Activated CD4-positive, alpha-beta memory T cell treated with anti-CD3 and anti-CD28 coated beads, Interleukin-2, amount 10 ng/mL, durations not matched to agents 7 days and 5 days (primary cell): ENCODE data around the gene DOP1A. TPM values are rescaled to one million over a fixed set of nuclear protein-coding genes. Genes with fewer than 3 reads are reported as not detected.

Experiments used
- CTCF ChIA-PET: fragments of 350-600 bp; sonication (Branson Sonifier 250); formaldehyde crosslinking; loops from one replicate; lab custom pipeline; 2021; ENCODE audit warnings: antibody characterized with exemption, inconsistent platforms; lab: Charles Lee
- POLR2A ChIA-PET: fragments of 350-600 bp; sonication (Branson Sonifier 250); formaldehyde crosslinking; loops from one replicate; lab custom pipeline; 2021; ENCODE audit warnings: antibody characterized with exemption; lab: Charles Lee
- DNase-seq: peaks from one replicate; pipeline ENCODE4 v3.0.0-alpha.2; 2020
- H3K27ac Mint-ChIP-seq: one replicate; pipeline ENCODE4 v1.8.0; 2021; ENCODE audit warnings: mild to moderate bottlenecking, mixed read lengths
- H3K27me3 Mint-ChIP-seq: one replicate; pipeline ENCODE4 v1.8.0; 2021; ENCODE audit warnings: mixed read lengths
- H3K36me3 Mint-ChIP-seq: one replicate; pipeline ENCODE4 v1.8.0; 2021; ENCODE audit warnings: low read depth, mixed read lengths
- H3K4me1 Mint-ChIP-seq: one replicate; pipeline ENCODE4 v1.8.0; 2021; ENCODE audit warnings: mixed read lengths
- H3K4me3 Mint-ChIP-seq: one replicate; pipeline ENCODE4 v1.8.0; 2021; ENCODE audit warnings: mild to moderate bottlenecking, mixed read lengths
- H3K9me3 Mint-ChIP-seq: one replicate; pipeline ENCODE4 v1.8.0; 2021; ENCODE audit warnings: mixed read lengths
- total RNA-seq, 2 experiments: library from RNA; stranded (reverse); gene quantifications; one replicate each; pipeline ENCODE4 v1.2.3, GENCODE V29; 2021

Gene DOP1A
- 10 to 100 TPM; 12.5 to 13.3 TPM for total RNA-seq

DNA sequence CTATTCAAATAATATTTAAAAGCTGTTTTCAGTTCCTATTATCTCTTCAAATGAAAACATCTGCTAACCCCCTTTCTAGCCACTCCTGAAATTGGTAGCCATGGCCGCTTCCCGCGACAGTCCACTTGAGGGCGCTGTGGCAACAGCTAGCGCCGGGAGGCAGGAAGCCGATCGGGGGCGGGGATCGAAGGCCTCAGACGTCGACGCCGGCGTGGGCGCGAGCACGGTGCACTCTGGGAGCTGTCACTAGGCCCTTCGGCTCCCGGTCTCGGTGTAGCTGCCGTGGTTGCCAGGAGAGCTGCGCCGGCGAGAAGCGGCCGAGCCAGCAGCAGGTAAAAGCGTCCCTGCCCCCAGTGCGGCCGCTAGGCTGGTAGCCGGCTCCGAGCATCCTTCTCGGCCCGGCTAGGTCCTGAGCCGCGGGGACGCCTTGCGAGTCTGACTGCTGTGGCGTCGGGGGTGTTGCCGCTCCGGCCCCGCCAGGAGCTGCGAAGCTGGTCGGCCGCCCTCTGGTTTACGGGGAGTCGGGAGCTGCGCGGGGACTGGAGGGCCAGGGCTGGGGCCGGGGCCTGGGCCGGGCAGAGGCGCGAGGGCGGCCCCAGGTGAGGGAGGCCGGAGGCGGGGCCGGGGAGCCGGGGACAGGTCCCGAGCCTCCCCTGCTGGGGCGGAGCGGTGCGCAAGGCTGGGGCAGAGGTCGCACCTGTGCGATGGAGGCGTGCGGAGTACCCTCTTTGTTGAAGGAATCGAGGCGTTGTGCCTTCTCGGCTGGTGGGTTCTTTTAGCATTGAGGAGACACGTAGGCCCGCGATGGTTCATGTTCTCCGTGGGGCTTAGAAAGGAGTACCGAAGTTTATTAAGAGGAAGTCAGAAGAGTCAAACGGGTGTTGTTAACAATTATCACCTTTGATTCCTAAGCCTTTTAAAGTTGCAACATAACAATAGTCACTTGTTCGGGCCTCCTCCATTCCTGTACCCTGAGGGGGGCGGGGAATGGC, at the start of gene DOP1A:
DOP1A (plus strand) TSS at position 224 of the 992 bp plus-strand sequence. CDS start 29,307 bp downstream, outside the sequence.
- H3K27ac Mint-ChIP-seq = peak within 1 kb of the TSS; percentile 71
- peak within 1 kb of the TSS; percentile 88 for H3K4me3 Mint-ChIP-seq
- POLR2A ChIA-PET = interaction anchor here (0.9 to 2.2 kb wide), 8 partner anchors 13 to 819 kb away, joined by 3 to 9 read pairs (median 4); partner anchors contain the start of genes PGM3 and RWDD2A
- no peaks in the 10 kb centered on the region for H3K27me3 Mint-ChIP-seq
- peak; percentile 95 for DNase-seq
- peaks cover 43% of the 10 kb centered on the region for H3K4me1 Mint-ChIP-seq
- H3K9me3 Mint-ChIP-seq = no peaks in the 10 kb centered on the region
- CTCF ChIA-PET = interaction anchor here (0.6 to 7.8 kb wide), 46 partner anchors 8 to 870 kb away, joined by 3 to 228 read pairs (median 6); partner anchors contain the start of genes IBTK, PGM3, PRSS35 and RWDD2A
- H3K36me3 Mint-ChIP-seq = peaks cover 1% of the 10 kb centered on the region

GRCh38 chr6:83019741-83020140, 47.7 kb upstream of the DOP1A start:
- DNase-seq = no peak
- Mint-ChIP-seq H3K4me1 (no peaks in the 10 kb centered on the region), H3K27ac (no peak overlapping the region), H3K27me3 (no peaks in the 10 kb centered on the region), H3K36me3 (peaks cover 27% of the 10 kb centered on the region), H3K4me3 (no peak overlapping the region), H3K9me3 (peaks cover 2% of the 10 kb centered on the region)
- POLR2A ChIA-PET = no interaction called here
- CTCF ChIA-PET = no interaction called here

DNA sequence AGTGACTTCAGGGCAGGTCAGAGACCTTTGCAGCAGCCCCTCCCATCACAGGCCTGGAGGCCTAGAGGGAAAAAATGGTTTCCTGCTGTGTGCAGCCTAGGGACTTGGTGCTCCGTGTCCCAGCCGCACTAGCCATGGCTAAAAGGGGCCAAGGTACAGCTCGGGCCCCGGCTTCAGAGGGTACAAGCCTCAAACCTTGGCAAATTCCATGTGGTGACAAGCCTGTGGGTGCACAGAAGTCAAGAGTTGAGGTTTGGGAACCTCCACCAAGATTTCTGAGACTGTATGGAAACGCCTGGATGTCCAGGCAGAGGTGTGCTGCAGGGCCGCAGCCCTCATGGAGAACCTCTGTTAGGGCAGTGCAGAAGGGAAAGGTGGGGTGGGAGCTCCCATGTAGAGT, 35.8 kb upstream of the DOP1A start:
- Mint-ChIP-seq H3K27ac (no peak overlapping the region), H3K36me3 (peaks cover 29% of the 10 kb centered on the region), H3K4me3 (no peak overlapping the region), H3K27me3 (no peaks in the 10 kb centered on the region), H3K4me1 (no peaks in the 10 kb centered on the region), H3K9me3 (peaks cover 21% of the 10 kb centered on the region)
- ChIA-PET CTCF (no interaction called here), POLR2A (no interaction called here)
- no peak for DNase-seq

DNA sequence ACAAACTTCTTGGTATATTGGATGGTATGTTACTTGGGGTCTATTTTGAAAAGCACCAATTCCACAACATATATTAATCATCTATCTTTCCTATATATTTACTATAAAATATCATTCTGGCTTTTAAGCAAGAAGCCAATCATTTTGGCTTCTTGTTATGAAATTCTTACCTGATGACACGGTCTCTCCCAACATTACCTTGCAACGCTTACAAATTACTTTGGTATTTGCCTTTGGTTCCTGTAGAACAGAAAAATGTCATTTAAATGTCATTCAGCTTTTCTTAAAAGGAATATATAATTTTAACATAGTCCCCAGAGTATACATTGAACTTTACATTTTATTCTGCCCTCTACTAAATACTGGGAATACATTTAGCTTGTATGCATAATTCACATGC, 29.2 kb upstream of the DOP1A start:
- CTCF ChIA-PET = interaction anchor here (1.3 to 1.9 kb wide), 2 partner anchors 29 kb away, joined by 3 to 5 read pairs; partner anchors contain the start of gene DOP1A
- DNase-seq = no peak
- POLR2A ChIA-PET = no interaction called here
- H3K27me3 Mint-ChIP-seq = no peaks in the 10 kb centered on the region
- H3K4me1 Mint-ChIP-seq = no peaks in the 10 kb centered on the region
- peaks cover 9% of the 10 kb centered on the region for H3K36me3 Mint-ChIP-seq
- no peak overlapping the region for H3K27ac Mint-ChIP-seq
- H3K9me3 Mint-ChIP-seq = peaks cover 10% of the 10 kb centered on the region
- no peak overlapping the region for H3K4me3 Mint-ChIP-seq

DNA sequence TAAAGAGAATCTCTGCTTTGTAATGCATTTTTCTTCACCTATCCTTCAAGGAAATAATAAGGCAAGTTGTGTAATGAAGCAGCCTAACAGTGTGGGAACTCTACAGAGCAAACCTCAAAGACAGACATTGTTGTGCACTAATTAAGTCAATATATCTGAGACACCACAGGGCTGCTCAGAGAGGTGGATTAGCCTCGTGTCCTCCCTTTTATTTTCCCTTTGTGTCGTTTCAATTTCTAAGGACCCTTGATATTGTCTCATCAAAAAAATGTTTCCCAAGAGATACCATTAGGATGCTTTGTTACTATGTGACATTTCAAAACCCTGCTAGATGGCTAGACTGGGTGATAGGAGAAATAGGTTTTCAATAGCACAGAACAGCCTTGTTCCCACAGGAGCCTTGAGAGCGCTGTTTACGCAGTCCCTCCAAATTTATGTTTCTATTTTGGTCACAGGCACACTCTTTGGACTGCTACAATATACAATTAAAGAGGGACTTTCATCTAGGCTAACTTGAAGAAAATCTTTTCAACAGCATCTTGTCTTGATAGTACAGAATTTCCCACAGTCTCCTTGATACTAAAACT, 24.9 kb upstream of the DOP1A start:
- H3K4me1 Mint-ChIP-seq = no peaks in the 10 kb centered on the region
- ChIA-PET POLR2A (no interaction called here), CTCF (interaction anchor here (1.1 kb wide), 1 partner anchor 23 kb away, joined by 6 read pairs; the partner anchor contains the start of gene UBE3D)
- DNase-seq = no peak
- H3K27ac Mint-ChIP-seq = no peak overlapping the region
- H3K9me3 Mint-ChIP-seq = no peaks in the 10 kb centered on the region
- H3K36me3 Mint-ChIP-seq = no peaks in the 10 kb centered on the region
- H3K27me3 Mint-ChIP-seq = no peaks in the 10 kb centered on the region
- H3K4me3 Mint-ChIP-seq = no peak overlapping the region

GRCh38 chr6:83044091-83044768, 23.2 kb upstream of the DOP1A start:
- Mint-ChIP-seq H3K4me3 (no peak overlapping the region), H3K9me3 (no peaks in the 10 kb centered on the region), H3K27me3 (no peaks in the 10 kb centered on the region), H3K36me3 (no peaks in the 10 kb centered on the region), H3K4me1 (no peaks in the 10 kb centered on the region), H3K27ac (no peak overlapping the region)
- DNase-seq = no peak
- CTCF ChIA-PET = no interaction called here
- POLR2A ChIA-PET = no interaction called here

DNA sequence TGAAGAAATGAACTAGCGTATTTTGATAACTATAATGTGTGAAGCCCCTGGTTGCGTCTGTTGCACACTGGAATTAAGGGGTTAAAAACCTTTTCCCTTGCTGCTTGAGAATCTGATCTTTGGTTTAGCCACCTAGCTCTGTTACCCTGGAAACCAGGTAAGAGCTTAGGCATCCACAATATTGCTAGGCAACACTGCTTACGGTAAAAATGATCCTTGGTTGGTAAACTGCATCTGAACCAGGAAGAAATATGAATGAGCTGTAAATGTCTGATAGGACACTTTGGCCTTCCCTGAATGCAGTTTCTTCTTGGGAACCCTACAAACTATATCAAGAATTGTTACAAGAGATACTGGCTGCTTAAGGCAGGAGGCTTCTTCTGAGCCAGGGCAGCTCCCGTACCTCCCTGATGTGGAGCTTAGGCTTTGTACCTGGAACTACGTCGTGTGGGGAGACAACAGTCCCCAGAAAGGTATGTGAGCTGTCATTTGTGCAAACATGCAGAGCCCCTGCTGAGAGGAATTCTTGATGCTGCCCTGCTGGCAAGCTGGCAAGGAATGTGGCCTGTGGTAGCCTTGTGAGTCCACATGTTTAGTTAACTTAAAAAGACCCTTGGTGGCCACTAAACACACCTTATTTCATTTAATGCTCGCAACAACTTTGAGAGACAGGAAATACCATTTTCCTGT, 20.3 kb upstream of the DOP1A start:
- no peak overlapping the region for H3K27ac Mint-ChIP-seq
- no peaks in the 10 kb centered on the region for H3K36me3 Mint-ChIP-seq
- DNase-seq = no peak
- no peaks in the 10 kb centered on the region for H3K9me3 Mint-ChIP-seq
- no peak overlapping the region for H3K4me3 Mint-ChIP-seq
- H3K4me1 Mint-ChIP-seq = no peaks in the 10 kb centered on the region
- ChIA-PET CTCF (interaction anchor here (0.7 kb wide), 1 partner anchor 329 kb away, joined by 3 read pairs; no protein-coding TSS in a partner anchor), POLR2A (no interaction called here)
- H3K27me3 Mint-ChIP-seq = no peaks in the 10 kb centered on the region

DNA sequence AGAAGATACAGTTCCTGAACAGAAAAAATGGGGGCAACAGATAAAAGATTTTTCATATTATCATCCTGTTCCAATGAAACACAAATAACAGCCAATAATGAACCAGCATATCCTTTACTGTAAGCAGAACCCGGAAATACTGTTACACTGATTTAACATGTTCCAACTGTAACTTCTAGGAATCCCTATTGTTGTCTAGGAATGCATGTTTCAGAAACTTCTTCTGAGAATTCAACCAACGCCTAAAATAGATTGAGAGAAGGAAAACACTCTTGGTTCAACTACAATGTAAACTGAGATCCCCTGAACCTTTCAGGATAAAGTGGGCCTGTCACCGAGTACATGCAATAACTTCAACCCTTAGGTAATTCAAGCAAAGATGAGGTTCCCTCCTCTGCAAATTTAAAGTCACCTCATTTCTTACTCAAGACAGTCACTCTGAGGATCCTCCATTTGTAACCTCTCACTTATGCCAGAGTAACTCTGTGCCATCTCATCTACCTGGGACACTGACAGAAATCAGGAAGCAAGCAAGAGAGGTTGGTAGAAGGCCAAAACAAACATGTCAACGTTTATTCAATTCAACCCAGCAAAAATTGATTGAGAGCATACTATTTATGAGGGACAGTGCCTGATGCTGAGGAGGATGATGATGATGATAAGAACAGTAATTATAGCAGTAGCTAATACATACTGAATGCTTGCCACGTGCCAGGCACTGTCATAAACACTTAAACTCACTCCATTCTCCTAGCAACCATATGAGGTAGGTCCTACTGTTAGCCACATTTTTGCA, 15.9 kb upstream of the DOP1A start:
- ChIA-PET POLR2A (interaction anchor here (1.2 kb wide), 1 partner anchor 15 kb away, joined by 3 read pairs; no protein-coding TSS in a partner anchor), CTCF (interaction anchor here (8.1 kb wide), 1 partner anchor 15 kb away, joined by 80 read pairs; the partner anchor contains the start of genes DOP1A and UBE3D)
- no peak overlapping the region for H3K4me3 Mint-ChIP-seq
- no peak for DNase-seq
- no peaks in the 10 kb centered on the region for H3K27me3 Mint-ChIP-seq
- H3K36me3 Mint-ChIP-seq = peaks cover 5% of the 10 kb centered on the region
- no peaks in the 10 kb centered on the region for H3K9me3 Mint-ChIP-seq
- no peaks in the 10 kb centered on the region for H3K4me1 Mint-ChIP-seq
- no peak overlapping the region for H3K27ac Mint-ChIP-seq

- Mint-ChIP-seq H3K4me1 (no peaks in the 10 kb centered on the region), H3K36me3 (peaks cover 6% of the 10 kb centered on the region), H3K4me3 (no peak overlapping the region), H3K27ac (no peak overlapping the region), H3K27me3 (no peaks in the 10 kb centered on the region), H3K9me3 (no peaks in the 10 kb centered on the region)
- ChIA-PET CTCF (interaction anchor here (1.1 to 8.1 kb wide), 5 partner anchors 13 to 802 kb away, joined by 3 to 80 read pairs (median 10); partner anchors contain the start of genes DOP1A and UBE3D), POLR2A (interaction anchor here (1.1 kb wide), 1 partner anchor 12 kb away, joined by 3 read pairs; the partner anchor contains the start of gene UBE3D)
- DNase-seq = no peak
These were observed 13.8 kb upstream of the DOP1A start for GRCh38 chr6:83053678-83054077.

- POLR2A ChIA-PET = interaction anchor here (2.0 kb wide), 1 partner anchor 13 kb away, joined by 5 read pairs; the partner anchor contains the start of gene DOP1A
- H3K27ac Mint-ChIP-seq = no peak overlapping the region
These were observed 12.0 kb upstream of the DOP1A start for GRCh38 chr6:83055366-83055964.

More at GRCh38 chr6:83055366-83055964, 12.0 kb upstream of the DOP1A start:
- Mint-ChIP-seq H3K27me3 (no peaks in the 10 kb centered on the region), H3K36me3 (peaks cover 6% of the 10 kb centered on the region), H3K4me3 (no peak overlapping the region), H3K4me1 (no peaks in the 10 kb centered on the region), H3K9me3 (no peaks in the 10 kb centered on the region)
- peak; percentile 45 for DNase-seq
- CTCF ChIA-PET = interaction anchor here (0.6 to 8.1 kb wide), 6 partner anchors 11 to 804 kb away, joined by 3 to 80 read pairs (median 4); partner anchors contain the start of genes DOP1A and UBE3D
